Type B pancreatic cell (in vitro differentiated cells): ENCODE results near the gene ST6GALNAC5. TPM values are rescaled to one million over a fixed set of nuclear protein-coding genes. Genes with fewer than 3 reads are reported as not detected.

Experiments
- DNase-seq: peaks from one replicate; pipeline ENCODE4 v3.0.0; 2021; ENCODE audit warnings: mixed read lengths; ENCODE audit not compliant: unreplicated experiment; ENCODE audit errors: extremely low spot score
- H3K27ac Mint-ChIP-seq: 2 replicates; pipeline ENCODE4 v1.8.0; 2021; ENCODE audit warnings: mild to moderate bottlenecking, mixed read lengths
- H3K27me3 Mint-ChIP-seq: 2 replicates; pipeline ENCODE4 v1.8.0; 2021; ENCODE audit warnings: mixed read lengths
- H3K36me3 Mint-ChIP-seq: 2 replicates; pipeline ENCODE4 v1.8.0; 2021; ENCODE audit warnings: mixed read lengths
- H3K4me1 Mint-ChIP-seq: one replicate; pipeline ENCODE4 v1.8.0; 2021; ENCODE audit warnings: mixed read lengths; ENCODE audit not compliant: unreplicated experiment
- H3K4me3 Mint-ChIP-seq: 2 replicates; pipeline ENCODE4 v1.8.0; 2021; ENCODE audit warnings: mild to moderate bottlenecking, mixed read lengths
- H3K9me3 Mint-ChIP-seq: 2 replicates; pipeline ENCODE4 v1.8.0; 2021; ENCODE audit warnings: mixed read lengths
- CTCF ChIP-seq: fragments of 200-600 bp; sonication (generic); conservative IDR thresholded peaks from 2 replicates; pipeline ENCODE4 v1.5.0; 2021; ENCODE audit warnings: antibody characterized with exemption, mild to moderate bottlenecking
- total RNA-seq: library from RNA; stranded (reverse); gene quantifications from 2 replicates; pipeline ENCODE4 v1.2.1, GENCODE V29; 2021; ENCODE audit warnings: low replicate concordance

The ST6GALNAC5 gene
- total RNA-seq, 1 donor from 2014 or later = 36.6 TPM

GRCh38 chr1:76993036-76993435, 125.8 kb downstream of the ST6GALNAC5 start:
- H3K4me1 Mint-ChIP-seq = peaks cover 15% of the 10 kb centered on the region
- H3K36me3 Mint-ChIP-seq = no peaks in the 10 kb centered on the region
- H3K4me3 Mint-ChIP-seq = no peak overlapping the region
- H3K9me3 Mint-ChIP-seq = peaks cover 4% of the 10 kb centered on the region
- no peak for DNase-seq
- peaks cover 11% of the 10 kb centered on the region for H3K27me3 Mint-ChIP-seq
- no peak for TF ChIP-seq CTCF
- no peak overlapping the region for H3K27ac Mint-ChIP-seq

- Mint-ChIP-seq H3K4me1 (peaks cover 14% of the 10 kb centered on the region), H3K36me3 (no peaks in the 10 kb centered on the region), H3K9me3 (peaks cover 6% of the 10 kb centered on the region), H3K4me3 (no peak overlapping the region), H3K27ac (peak overlapping the region; percentile 75), H3K27me3 (peaks cover 12% of the 10 kb centered on the region)
- TF ChIP-seq CTCF = no peak
- DNase-seq = no peak
These were observed 131.4 kb downstream of the ST6GALNAC5 start for GRCh38 chr1:76998582-76999223.

- no peak overlapping the region for H3K4me3 Mint-ChIP-seq
- H3K9me3 Mint-ChIP-seq = peaks cover 4% of the 10 kb centered on the region
- H3K27ac Mint-ChIP-seq = no peak overlapping the region
- no peaks in the 10 kb centered on the region for H3K4me1 Mint-ChIP-seq
- TF ChIP-seq CTCF = no peak
- peaks cover 3% of the 10 kb centered on the region for H3K36me3 Mint-ChIP-seq
- no peaks in the 10 kb centered on the region for H3K27me3 Mint-ChIP-seq
- no peak for DNase-seq
These were observed 140.4 kb downstream of the ST6GALNAC5 start for GRCh38 chr1:77007675-77008074.

- Mint-ChIP-seq H3K9me3 (no peaks in the 10 kb centered on the region), H3K36me3 (no peaks in the 10 kb centered on the region), H3K27me3 (peaks cover 2% of the 10 kb centered on the region), H3K4me1 (no peaks in the 10 kb centered on the region), H3K27ac (no peak overlapping the region), H3K4me3 (no peak overlapping the region)
- no peak for DNase-seq
- TF ChIP-seq CTCF = no peak
These were observed 143.7 kb downstream of the ST6GALNAC5 start for GRCh38 chr1:77010937-77011336.

- no peaks in the 10 kb centered on the region for H3K9me3 Mint-ChIP-seq
- H3K27ac Mint-ChIP-seq = no peak overlapping the region
- H3K4me3 Mint-ChIP-seq = no peak overlapping the region
- no peak for TF ChIP-seq CTCF
- no peak for DNase-seq
- peaks cover 2% of the 10 kb centered on the region for H3K27me3 Mint-ChIP-seq
- H3K4me1 Mint-ChIP-seq = peaks cover 5% of the 10 kb centered on the region
- H3K36me3 Mint-ChIP-seq = no peaks in the 10 kb centered on the region
These were observed 144.8 kb downstream of the ST6GALNAC5 start for GRCh38 chr1:77012066-77012465.
